HG02840 (cell line): ENCODE results near the gene SUPT4H1.

Source experiments
- ATAC-seq: cut with Tn5 transposase; IDR thresholded peaks from one replicate; pipeline ENCODE4 v1.9.1; 2021; ENCODE audit warnings: mild to moderate bottlenecking, moderate library complexity, moderate number of reproducible peaks; ENCODE audit not compliant: unreplicated experiment, low FRiP score

SUPT4H1 gene

DNA sequence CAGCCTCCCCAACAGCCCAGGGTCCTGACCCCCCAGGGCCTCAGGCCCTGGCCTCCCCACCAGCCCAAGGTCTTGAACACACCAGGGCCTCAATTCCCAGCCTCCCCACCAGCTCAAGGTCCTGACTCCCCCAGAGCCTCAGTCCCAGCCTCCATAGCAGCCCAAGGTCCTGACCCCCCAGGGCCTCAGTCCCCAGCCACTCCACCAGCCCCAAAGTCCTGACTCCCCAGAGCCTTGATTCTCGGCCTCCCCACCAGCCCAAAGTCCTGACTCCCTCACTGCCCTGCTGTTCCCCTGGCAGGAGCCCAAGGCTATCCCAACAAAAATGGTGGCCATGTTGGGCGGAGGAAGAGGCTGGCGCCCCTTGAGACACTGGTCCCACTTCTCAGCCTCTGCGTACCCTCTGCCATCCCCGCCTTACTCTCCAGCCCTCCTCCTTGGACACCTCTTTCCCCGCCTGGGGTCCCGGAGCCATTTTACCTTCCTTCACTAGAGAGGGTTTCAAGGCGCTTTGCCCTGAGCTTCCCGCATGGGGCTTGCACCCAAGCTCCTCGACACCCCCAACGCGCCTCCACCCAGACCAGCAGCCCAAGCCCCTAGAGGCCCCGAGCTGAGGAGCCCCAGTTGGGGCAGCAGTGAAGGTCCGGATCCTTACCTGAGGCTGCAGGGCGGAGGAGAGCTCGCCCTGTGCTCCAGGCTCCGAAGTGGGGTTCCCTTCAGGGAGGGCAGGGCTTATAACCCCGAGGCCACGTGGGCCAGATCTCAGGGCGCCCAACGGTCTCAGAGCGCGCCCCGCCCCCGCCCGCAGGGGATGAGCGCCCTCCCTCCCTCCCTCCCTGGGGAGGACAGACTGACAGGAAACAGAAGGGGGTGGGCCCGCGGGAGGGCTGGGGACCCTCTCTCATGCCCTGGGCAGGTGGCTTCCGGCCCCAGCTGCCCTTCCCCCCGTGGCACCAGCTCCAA lies 19.9 kb downstream of the SUPT4H1 start:
- ATAC-seq, result peak; percentile 19

DNA sequence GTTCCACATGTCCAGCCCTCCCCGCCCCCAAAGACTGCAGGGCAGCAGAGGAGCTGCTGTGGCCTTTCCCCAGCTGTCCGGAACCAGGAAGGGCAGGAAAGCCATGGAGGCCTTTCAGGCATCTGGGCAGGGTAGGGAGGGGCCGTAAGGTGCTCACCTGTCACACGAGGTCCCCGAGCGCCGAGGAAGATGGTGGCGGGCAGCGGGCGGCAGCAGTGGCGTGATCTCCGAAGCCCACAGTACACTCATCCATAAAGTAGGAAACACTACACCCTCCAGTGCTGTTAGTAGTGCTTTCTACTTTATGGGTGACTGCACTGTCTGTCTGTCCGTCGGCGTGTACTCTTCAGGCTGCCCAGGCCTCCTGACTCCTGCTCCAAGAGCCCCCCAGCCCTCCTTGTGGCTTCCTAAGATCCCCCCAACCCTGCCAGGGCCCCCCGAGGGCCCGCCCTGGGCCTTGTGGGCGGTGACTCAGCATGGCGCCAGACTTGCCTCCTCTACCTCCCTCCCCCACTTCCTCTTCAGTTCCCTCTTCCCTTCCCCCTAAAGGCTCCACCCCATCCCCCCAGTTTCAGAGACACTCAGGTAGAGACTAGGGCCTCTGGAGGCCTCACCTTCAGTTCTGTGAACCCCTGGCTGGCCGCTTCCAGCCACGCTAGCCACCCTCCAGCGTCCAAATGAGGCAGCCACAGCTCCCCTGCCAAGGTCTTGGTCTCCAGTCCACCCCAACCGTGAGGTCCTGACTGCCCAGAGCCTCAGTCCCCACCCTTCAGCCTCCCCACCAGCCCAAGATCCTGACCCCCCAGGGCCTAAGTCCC lies 20.8 kb downstream of the SUPT4H1 start:
- no peak for ATAC-seq

DNA sequence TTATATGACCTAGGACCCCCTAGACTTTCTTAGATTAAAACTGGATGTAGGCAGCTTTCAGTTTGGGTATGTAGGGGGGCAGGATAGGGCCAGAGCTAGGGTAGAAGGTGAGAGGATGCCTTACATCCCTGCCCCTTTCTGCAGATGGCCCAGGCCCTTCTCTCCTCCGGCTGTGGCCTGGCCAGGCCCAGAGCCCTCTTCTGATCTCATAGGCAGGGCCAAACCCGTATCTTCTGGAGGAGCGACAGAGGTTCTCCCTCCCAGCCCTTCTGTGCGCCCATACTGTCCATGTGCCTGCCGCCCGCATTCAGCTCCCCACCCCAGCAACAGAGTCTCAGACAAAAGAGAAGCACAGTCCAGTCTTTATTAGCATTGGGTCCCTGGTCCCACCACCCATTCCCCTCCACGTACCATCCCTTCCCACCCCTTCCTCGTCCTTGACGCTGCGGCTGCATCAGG lies 21.4 kb downstream of the SUPT4H1 start:
- no peak for ATAC-seq

DNA sequence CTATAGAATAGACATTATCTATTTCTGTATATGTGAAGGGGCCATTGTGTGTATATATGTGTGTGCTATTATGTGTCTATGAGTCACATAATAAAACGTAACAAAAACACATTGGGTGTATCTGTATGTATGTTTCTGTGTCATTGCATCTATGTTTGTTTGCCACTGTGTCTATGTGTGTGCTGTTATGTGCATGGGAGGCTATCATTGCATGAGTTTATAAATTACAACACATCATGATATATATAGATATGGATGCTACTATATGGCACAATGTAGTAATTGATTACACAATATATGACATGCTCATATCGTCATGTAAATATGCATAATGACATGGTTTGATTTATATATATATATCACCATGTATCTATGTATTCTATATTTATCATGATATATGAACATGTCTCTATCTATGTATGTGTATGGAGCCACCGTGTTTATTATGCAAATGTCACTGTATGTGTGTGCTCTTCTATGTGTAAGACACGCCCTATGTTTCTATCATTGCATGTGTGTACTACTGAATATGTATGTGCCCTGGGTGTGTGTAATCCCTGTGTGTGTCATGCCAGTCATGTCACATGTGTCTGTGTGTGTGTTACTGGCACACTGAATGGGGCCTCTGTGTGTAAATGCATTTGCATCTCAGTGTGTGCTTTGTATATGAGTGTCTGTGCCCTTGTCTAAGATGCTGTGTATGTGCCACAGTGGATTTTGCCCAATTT lies 22.0 kb downstream of the SUPT4H1 start:
- peak; percentile 20 for ATAC-seq

DNA sequence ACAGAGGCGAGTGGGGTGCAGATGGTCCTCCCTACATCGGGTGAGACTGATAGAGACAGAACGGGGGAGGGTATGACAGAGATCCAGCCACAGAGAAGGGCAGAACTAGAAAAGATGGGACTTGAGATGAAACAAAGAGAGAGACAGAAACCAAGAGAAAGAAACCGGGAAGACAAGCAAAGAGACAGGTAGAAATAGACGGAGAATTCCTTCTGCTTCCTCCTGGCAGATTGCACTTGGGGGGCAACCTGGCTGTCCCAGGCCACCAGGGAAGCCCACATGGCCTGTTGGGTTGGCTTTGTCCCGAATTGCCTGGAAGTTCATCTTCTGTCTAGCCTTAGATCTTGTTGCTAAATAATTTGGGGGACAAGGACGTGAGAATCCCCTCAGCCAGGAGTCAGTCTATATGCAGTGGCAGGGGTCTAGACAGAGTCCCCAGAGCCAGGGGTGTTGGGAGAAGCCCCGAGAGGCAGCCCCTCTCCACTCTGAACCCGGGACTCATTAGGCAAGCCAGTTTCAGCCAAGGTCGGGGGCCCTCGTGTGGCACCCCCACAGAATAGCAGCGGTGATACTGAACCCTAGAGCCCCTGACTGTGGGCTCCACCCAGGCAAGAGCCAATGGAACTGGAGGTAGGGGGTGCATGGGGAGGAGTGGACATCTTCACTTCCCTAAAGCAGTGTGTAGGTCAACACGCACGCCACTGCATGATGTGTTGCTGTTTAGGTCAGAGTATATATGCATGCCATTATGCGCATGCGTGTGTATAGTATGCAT lies 22.8 kb downstream of the SUPT4H1 start:
- peak; percentile 32 for ATAC-seq

DNA sequence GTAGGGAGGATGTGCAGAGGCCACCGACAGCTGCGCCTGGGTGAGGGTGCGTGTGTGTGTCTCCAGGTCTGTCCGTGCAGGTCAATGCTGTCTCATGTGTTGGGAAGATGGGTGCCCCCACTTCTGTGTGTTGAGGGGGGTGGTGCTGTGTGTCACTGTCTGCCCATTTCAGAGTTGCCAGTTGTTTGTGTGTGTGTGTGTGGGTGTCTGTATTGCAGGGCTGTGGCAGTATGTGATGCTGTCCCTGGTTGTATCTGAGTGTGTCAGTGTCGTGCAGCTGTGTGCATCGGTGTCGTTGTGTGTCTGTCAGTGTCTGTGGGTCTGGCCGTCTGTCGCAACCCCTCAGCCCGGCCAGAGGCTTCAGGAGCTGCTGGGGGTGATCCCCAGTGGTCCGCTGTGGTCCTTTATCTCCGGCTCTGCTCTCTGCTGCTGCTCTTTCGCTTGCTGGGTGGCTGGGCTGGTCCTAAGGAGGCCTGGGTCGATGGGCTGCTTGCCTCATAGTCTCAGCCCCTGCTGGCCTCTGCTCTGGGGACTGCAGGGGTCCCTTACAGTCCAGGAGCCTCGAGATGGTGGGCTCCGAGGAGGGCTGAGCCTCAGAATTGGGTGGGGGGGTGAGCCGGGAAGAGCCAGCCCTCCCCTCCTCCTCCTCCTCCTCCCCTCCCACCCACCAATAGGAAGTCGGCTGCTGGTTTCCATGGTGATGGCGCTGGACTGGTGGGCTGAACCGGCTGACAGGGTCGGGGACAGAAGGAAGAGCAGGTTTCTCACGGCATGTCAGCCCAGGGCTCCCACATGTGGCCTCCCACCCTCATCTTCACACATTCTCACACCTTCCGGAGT lies 23.6 kb downstream of the SUPT4H1 start, which contains the start of gene TSPOAP1:
Gene TSPOAP1, minus strand, starts transcription at position 601 of the 840 bp plus-strand sequence. CDS start 875 bp downstream, outside the sequence.
- no peak for ATAC-seq

DNA sequence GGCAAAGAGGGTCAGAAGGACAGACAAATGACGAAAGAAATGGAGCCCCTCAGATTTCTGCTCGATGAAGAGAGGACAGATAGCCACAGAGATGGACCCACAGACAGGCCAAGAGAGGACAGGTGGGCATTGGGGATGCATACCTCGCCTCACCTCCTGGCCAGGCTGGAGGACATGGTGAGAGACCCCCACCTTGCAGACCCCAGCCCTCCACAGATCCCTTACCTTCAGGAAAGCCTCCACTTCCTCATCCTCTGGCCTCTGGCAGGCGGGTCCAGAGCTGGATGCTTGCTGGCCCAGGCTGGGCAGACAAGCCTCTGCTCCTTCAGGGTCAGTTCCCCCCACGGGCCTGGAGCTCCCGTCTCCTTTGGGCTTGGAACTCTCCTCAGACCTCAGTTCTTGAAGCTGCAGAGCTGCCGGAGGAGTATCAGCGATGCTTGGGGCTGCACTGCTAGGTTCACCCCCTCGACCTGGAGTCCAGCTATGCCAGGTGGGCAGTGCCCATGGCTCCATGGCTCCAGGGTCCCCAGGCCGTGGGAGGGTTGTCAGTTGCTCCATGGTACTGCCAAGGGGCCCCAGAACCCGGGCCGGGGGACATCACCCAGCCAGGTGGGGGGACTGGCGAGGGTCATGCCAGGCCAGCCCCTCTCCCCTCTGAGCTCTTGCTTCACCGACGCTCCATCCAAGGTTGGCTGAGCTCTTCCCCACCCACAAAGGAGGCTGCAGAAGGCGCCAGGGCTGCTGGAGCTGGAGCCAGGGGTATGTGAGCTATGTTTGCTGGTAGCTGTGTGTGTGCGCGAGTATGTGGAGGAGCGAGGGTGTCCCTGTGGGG lies 24.4 kb downstream of the SUPT4H1 start:
- ATAC-seq, result no peak

DNA sequence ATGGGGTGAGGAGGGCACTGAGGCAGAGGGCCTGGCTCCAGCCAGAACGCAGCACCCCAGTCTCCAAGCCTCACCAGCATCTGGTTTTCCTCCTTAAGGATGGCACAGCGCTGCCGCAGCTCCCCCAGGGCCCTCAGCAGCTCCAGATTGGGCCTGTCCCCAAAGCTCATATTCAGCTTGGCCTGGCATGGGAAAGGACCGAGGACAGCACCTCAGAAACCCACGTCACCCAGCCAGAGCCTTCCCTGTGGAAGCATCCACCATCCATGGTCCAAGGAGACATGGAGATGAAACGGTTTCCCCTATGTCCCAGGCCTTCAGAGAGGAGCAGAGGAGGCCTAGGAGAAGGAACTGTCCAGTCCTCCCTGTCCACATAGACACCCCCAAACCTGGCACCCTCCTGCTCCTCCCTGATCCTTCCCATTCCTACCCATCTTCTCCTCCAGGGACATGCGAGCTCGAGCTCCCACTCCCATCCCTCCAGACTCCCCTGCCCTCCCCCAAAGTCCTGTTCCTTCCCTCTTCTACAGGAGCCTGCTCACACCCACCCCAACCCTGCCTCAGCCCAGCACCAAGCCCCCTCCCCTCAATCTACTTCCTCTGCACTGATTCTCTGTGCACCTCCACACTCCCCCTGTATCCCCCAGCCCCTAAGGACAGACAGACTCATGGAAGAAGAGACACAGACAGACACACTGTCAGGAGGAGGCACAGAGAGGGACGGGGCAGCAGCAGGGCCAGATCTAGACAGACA lies 25.2 kb downstream of the SUPT4H1 start:
- ATAC-seq, result no peak

DNA sequence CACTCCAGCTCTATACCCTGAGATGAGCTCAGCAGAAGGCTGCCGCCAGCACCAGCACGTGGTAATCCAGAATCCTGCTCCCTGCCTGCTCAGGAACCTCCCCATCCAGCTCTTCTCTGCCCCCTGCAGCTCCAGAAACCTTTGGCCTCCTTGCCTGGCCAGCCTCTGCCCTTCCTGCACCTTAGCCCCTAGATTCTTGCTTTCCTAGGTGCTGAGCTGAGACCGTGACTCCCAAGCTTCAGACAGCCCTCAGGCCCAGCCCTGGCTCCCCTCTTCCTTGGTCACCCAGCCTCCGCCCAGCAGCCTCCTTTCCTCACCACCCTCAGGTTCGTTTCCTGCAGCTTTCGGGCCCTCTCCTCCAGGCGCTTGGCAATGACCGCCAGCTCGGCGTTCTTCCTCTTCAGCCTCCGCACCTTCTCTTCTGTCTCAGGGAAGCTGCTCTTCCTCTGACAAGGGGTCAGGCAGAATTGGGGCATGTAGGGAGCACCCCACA lies 26.0 kb downstream of the SUPT4H1 start:
- ATAC-seq, result no peak

DNA sequence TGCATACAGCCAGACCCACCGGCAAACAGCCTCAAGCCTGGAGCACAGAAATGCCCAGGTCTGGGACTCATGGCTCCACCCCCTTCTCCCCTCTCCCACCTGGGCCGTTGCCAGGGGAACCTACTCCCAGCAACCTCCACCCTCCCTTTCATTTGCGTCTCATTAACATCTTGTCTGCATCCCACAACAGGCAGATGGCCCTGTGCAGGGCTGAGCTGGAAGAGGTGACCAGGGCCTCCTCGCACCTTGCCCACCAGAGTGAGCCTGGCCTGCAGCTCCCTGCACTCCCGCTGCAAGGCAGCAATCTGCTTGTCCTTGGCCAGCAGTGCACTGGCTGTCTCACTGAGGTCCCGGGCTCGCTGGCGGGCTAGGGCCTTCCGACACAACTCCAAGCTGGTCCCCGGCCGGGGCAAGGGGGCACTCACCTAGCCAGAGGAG lies 26.7 kb downstream of the SUPT4H1 start:
- ATAC-seq, result no peak

DNA sequence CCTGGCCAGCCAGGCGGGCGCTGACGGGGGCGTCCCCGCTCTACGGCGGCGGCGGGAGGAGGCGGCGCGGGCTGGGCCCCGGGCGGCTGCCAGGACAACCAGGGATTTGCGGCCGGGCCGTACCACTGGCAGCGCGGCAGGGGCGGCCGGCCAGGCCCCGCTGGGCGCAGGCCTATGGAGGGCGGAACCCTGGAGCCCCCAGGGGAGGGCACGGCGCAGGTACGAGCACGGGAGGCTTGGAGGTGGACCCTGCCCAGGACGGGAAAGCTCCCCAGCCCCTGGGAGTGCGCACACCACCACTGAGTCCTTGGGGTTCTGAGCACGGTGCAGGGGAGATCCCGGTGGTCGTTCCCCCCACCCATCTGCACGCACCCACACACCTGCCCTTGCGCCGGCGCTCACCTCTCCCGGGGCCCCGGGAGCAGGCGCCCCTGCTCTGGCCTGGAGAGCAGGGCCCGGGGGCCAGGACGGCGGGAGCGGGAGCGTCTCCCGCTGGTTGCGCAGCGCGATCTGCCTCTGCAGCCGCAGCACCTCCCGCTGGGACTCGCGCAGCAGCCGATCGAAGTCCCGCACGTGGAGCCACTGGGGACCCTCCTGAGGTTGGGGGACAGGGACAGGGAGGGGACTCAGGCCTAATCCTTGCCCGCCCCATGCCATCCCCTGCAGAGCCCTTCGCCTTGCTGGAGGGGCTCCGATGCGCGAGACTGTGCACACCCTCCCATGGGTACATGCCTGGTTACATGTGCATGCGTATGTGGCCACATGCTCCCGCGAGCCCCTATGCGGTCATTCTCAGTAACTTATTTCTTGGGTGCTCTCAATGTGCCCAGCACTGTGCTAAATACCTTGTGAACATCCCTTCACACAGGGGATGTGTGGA lies 27.4 kb downstream of the SUPT4H1 start:
- ATAC-seq, result no peak

DNA sequence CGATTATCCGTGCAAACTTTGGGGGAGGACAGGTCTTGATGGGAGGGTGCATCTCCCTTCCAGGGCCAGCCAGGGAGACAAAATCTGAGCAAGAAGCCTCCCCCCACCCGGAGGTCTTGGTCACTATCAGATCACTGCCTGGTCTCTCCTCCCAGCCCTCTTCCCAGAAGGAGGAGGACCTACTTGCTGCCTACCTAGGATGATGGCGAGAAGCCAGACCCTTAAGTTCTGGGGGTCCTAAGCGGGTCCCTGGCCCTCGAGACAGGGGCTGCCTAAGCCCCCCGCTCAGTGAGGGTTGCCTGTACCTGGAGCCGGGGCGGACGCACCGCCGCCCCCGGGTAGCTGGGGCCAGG lies 28.0 kb downstream of the SUPT4H1 start:
- ATAC-seq, result no peak

DNA sequence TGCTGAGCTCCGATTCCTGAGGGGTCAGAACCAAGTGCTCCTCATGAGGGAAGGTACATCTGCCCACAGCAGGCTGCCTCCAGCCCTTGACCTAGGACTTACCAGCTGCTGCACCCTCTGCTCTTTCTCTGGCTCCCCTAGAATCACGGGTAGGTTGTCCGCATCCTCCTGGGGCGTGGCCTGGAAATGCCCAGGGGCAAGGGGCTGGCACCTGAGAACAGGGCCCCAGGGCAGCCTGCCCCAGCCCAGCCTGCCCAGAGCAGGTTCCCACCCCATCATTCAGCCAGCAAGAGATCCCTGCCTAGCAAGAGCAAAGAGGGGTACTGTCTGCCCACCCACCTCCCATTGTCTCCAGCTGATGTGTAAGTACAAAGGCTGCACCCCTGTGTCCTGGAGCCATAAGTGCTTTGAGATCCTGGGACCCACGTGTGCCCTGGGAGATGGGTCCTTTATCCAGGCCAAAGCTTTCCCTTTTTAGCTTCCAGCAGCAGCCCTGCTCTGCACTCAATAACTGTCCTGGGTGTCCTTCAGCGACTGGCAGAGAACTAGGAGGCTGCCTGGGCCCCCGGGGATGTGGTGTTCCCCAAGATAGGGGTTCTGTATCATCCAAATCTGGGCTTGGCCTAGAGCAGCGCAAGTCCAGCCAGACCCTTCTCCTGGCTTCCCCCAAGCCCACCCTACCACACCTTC lies 28.5 kb downstream of the SUPT4H1 start:
- ATAC-seq, result no peak

DNA sequence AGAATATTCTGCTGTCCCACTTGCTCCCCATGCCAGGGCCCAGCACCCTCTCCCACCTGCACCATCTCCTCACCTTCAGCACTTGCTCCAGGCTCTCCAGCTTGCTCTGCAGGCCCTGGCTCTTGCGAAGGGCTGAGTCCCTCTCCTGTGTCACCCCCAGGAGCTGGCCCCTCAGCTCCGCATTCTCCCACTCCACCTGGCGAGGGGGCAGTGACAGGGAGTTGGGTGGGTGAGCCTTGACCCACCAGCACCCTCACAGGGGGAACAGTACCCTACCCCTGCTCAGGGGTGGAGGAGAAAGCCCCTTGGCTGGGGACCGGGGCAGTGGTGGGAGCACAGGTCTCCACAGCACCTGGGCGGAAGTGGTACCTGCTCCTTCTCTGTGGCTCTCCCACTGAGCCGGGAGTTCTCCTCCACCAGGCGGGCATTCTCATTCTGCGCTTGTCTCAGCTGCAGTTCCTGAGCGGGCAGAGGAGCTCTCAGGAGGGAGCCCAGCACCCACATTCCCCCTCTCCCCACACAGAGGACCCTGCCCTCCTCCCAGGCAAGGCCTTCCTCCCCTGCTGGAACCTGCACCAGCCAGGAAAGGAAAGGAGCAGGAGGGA lies 29.3 kb downstream of the SUPT4H1 start:
- no peak for ATAC-seq
